Spleen (tissue), 11 donors: ENCODE results near the gene FN3K. TPM values are rescaled to one million over a fixed set of nuclear protein-coding genes. Genes with fewer than 3 reads are reported as not detected.

Experiments used
- DNase-seq: peaks from one replicate; pipeline ENCODE4 v3.0.0-alpha.2; 2020
- H3K27ac ChIP-seq, 8 donors: fragments of 200-600 bp; sonication (generic) in 7 of 8; 1 replicate in 4 of 8; 2 replicates in 4 of 8; pipeline versions ENCODE4 v1.5.0 to v1.8.0; 2016 to 2021; ENCODE audit warnings: inconsistent platforms in 4 of 8, mild to moderate bottlenecking in 4 of 8, moderate library complexity in 1 of 8
- H3K27me3 ChIP-seq, 7 donors: fragments of 200-600 bp; sonication (generic) in 6 of 7; replicated peaks in 1 of 7; 1 replicate in 4 of 7; 2 replicates in 3 of 7; pipeline versions ENCODE4 v1.5.0 to v1.8.0; 2016 to 2021; ENCODE audit warnings: inconsistent platforms in 3 of 7, mild to moderate bottlenecking in 1 of 7
- H3K36me3 ChIP-seq, 6 donors: fragments of 200-600 bp; sonication (generic) in 5 of 6; 1 replicate in 4 of 6; 2 replicates in 2 of 6; pipeline versions ENCODE4 v1.5.0 to v1.8.0; 2016 to 2021; ENCODE audit warnings: inconsistent platforms in 2 of 6
- H3K4me1 ChIP-seq, 6 donors: fragments of 200-600 bp; sonication (generic) in 5 of 6; 1 replicate in 3 of 6; 2 replicates in 3 of 6; pipeline versions ENCODE4 v1.5.0 to v1.8.0; 2016 to 2021; ENCODE audit warnings: inconsistent platforms in 3 of 6
- H3K4me3 ChIP-seq, 8 donors: fragments of 200-600 bp; sonication (generic) in 7 of 8; 1 replicate in 4 of 8; 2 replicates in 4 of 8; pipeline versions ENCODE4 v1.5.0 to v1.8.0; 2016 to 2021; ENCODE audit warnings: inconsistent platforms in 4 of 8, mild to moderate bottlenecking in 4 of 8, moderate library complexity in 2 of 8
- H3K9me3 ChIP-seq, 8 donors: fragments of 200-600 bp; sonication (generic) in 7 of 8; 1 replicate in 4 of 8; 2 replicates in 4 of 8; pipeline versions ENCODE4 v1.5.0 to v1.8.0; 2016 to 2021; ENCODE audit warnings: inconsistent platforms in 4 of 8
- POLR2A ChIP-seq, 3 donors: fragments of 450-650 bp; IDR thresholded peaks; one replicate each; pipeline ENCODE4 v1.5.1; 2017; ENCODE audit warnings: antibody characterized with exemption in 3 of 3, mild to moderate bottlenecking in 1 of 3
- POLR2AphosphoS5 ChIP-seq, 3 donors: sonication (generic); formaldehyde crosslinking; IDR thresholded peaks; one replicate each; pipeline ENCODE4 v1.5.1; 2017; ENCODE audit warnings: antibody characterized with exemption in 3 of 3
- WGBS, 5 donors: extraction: QIAGEN DNeasy Blood & Tissue Kit in 3 of 5; methylation state at CpG; one replicate each; pipeline versions ENCODE4 v1.1.5 to v1.1.7; 2013 to 2018; 5-methylcytosine and 5-hydroxymethylcytosine counted together
- intact Hi-C: fragments of 100-400 bp; cut with DNase I; formaldehyde crosslinking; loops from one replicate; pipeline ENCODE4 v1.15.0; 2023; ENCODE audit warnings: low total_unique reads
- polyA plus RNA-seq, 3 donors: library from polyadenylated mRNA; stranded (reverse); fragments of 200-250 nt; gene quantifications; one replicate each; pipeline ENCODE4 v1.2.1, GENCODE V29; 2013
- total RNA-seq, 7 donors: library from RNA; depleted of rRNA in 3 of 7; stranded (reverse); fragments of >200 nt in 3 of 7; fragmentation: NEBNext Ultra II Directional in 4 of 7; extraction: Animal tissue kit (Norgen Biotek cat#: 25700) in 4 of 7; gene quantifications; one replicate each; pipeline versions ENCODE4 v1.1.0 to v1.2.1, GENCODE V29; 2016 to 2021
- TF ChIP-seq, protein P1 (sequence below), 11 experiments: fragments of 200-600 bp in 7 of 11; fragments of 450-650 bp in 4 of 11; sonication (generic) in 4 of 11; IDR thresholded peaks in 8 of 11; conservative IDR thresholded peaks in 3 of 11; 1 replicate in 7 of 11; 2 replicates in 4 of 11; pipeline versions ENCODE4 v1.4.0 to v1.8.0; 2016 to 2021; ENCODE audit warnings: antibody characterized with exemption in 11 of 11, inconsistent platforms in 4 of 11, mild to moderate bottlenecking in 1 of 11
- donor health status: healthy with polysubstance abuse.
- donor health status: DM: no; HTN: no; CAD: no; lungs with moderate emphysema.
- donor health status: DM: no; HTN: no; CAD: no.
- donor health status: Bipolar disorder and iron deficiency.
- donor health status: healthy.
- donor health status: DM: no; HTN: no; CAD: no.
- donor health status: DM: yes; HTN: yes; CAD: no.

The FN3K gene
- total and polyA plus RNA-seq, 10 donors, result 1.4 to 14.1 (median 6.3) TPM

DNA sequence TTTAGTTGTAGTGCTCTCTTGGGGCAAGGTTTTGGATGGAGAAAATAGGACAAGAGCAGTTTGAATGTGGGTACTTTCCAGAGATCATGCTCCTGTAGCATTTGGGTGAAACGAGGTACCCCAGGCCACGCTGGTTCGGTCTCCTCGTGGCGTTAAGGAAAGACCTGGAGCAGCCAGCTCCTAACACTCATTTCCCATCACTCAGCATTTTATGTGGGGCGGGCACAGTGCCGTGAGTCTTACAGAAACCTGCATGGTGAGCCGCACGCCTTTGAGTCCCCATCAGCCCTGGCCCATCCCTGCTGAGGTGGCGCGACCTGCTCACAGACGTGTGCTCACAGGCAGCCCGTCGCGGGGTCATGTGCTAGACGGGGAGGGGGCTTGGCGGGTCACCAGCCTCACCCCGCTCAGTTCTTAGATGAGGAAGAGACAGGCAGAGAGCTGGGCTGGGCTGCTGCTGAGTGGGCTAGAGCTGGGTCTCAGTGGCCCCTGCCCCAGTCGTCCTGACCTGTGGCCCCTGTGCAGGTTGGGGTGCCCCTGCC, 53.7 kb downstream of the FN3K start:
- H3K4me3 ChIP-seq, result no peak overlapping the region
- 90 to 94% (median 94%) methylated on average over 12 to 19 of the region's 19 CpGs for WGBS, 5 donors
- TF ChIP-seq, protein P1, sequence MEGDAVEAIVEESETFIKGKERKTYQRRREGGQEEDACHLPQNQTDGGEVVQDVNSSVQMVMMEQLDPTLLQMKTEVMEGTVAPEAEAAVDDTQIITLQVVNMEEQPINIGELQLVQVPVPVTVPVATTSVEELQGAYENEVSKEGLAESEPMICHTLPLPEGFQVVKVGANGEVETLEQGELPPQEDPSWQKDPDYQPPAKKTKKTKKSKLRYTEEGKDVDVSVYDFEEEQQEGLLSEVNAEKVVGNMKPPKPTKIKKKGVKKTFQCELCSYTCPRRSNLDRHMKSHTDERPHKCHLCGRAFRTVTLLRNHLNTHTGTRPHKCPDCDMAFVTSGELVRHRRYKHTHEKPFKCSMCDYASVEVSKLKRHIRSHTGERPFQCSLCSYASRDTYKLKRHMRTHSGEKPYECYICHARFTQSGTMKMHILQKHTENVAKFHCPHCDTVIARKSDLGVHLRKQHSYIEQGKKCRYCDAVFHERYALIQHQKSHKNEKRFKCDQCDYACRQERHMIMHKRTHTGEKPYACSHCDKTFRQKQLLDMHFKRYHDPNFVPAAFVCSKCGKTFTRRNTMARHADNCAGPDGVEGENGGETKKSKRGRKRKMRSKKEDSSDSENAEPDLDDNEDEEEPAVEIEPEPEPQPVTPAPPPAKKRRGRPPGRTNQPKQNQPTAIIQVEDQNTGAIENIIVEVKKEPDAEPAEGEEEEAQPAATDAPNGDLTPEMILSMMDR (IDR thresholded peaks at IDR 0.05 in 8 of 11, conservative IDR thresholded peaks at IDR 0.05 in 3 of 11), result no peak
- TF ChIP-seq POLR2AphosphoS5 (IDR thresholded peaks at IDR 0.05), result no peak
- TF ChIP-seq POLR2A (IDR thresholded peaks at IDR 0.05), result no peak
- H3K4me1 ChIP-seq, result peaks cover 0 to 6% (median 0%) of the 10 kb centered on the region in 6 donors
- peaks cover 0 to 27% (median 6%) of the 10 kb centered on the region in 6 donors for H3K36me3 ChIP-seq
- H3K27me3 ChIP-seq, result no peaks in the 10 kb centered on the region
- H3K27ac ChIP-seq, result no peak overlapping the region
- intact Hi-C loops, result no loop called here
- H3K9me3 ChIP-seq, result no peaks in the 10 kb centered on the region
- DNase-seq, result no peak

DNA sequence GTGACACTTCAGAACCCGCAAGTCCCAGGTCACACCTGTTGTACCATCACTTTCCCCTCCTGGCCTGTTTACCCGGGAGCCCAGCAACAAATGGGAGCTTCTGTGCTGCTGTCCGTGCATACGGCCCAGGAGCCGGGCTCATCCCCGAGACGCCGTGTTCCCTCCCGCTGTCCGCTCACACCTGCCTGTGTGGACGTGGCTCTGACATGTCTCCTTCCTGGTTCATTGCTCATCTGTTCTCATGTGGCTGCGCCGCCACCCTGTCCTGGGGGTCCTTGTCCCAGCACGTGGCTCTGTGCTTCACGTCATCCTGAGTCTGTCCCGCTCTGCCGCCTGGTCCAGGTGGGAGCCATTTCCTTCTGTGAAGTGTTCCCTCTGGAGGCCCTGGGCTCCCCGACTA, 54.4 kb downstream of the FN3K start:
- Histone ChIP-seq H3K4me3 (no peak overlapping the region), H3K9me3 (no peaks in the 10 kb centered on the region), H3K27me3 (no peaks in the 10 kb centered on the region), H3K36me3 (peaks cover 0 to 20% (median 0%) of the 10 kb centered on the region in 6 donors), H3K4me1 (peaks cover 3 to 11% (median 4%) of the 10 kb centered on the region in 6 donors), H3K27ac (no peak overlapping the region)
- intact Hi-C loops, result no loop called here
- TF ChIP-seq POLR2A (IDR thresholded peaks at IDR 0.05), result no peak
- TF ChIP-seq, protein P1 (IDR thresholded peaks at IDR 0.05 in 8 of 11, conservative IDR thresholded peaks at IDR 0.05 in 3 of 11), result no peak
- TF ChIP-seq POLR2AphosphoS5 (IDR thresholded peaks at IDR 0.05), result no peak
- no peak for DNase-seq
- WGBS, 5 donors, result 93 to 97% (median 96%) methylated on average over 18 of the region's 18 CpGs

DNA sequence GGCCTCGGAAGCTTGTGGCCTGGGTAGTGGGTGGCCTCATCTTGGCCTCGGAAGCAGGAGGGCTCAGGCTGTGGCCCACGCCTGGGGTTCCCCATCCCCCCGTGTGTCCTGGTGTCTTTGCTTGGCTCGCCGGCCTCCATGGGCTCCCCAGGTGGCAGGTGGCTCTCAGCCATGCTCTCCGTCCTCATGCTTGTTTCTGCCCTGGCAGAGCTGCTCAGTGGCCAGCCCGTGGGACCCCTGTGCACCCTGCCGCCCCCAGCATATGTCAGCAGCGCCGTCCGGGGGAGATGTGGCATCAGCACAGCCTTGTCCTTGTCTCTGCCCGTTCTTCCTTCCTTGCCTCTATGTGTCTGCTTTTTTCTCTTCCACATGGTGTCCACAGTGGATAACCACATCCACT, 55.0 kb downstream of the FN3K start:
- DNase-seq, result no peak
- H3K27ac ChIP-seq, result no peak overlapping the region
- H3K9me3 ChIP-seq, result no peaks in the 10 kb centered on the region
- WGBS, 5 donors, result 85 to 97% (median 93%) methylated on average over 10 to 13 of the region's 13 CpGs
- H3K4me1 ChIP-seq, result peaks cover 4 to 16% (median 8%) of the 10 kb centered on the region in 6 donors
- no peaks in the 10 kb centered on the region for H3K27me3 ChIP-seq
- TF ChIP-seq POLR2A (IDR thresholded peaks at IDR 0.05) (no peak), POLR2AphosphoS5 (IDR thresholded peaks at IDR 0.05) (no peak)
- TF ChIP-seq, protein P1 (IDR thresholded peaks at IDR 0.05 in 8 of 11, conservative IDR thresholded peaks at IDR 0.05 in 3 of 11), result no peak
- H3K4me3 ChIP-seq, result no peak overlapping the region
- intact Hi-C loops, result no loop called here
- H3K36me3 ChIP-seq, result peaks cover 0 to 25% (median 0%) of the 10 kb centered on the region in 6 donors

DNA sequence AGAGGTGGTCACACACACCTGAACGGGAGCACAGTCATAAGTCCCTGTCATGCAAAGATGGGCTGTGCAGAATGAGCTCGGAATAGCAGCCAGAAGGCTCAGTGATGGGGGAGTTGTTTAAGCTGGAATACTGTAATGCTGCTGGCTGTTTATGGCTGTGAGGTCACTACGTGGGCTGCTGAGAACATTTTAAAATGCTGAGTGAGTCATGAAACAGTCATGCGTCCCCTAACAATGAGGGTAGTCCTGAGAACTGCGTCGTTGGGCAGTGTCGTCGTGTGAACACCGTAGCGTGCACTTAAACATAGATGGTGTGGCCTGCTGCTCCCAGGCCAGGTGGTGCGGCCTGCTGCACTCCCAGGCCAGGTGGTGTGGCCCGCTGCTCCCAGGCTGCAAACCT, 56.1 kb downstream of the FN3K start:
- H3K4me1 ChIP-seq, result peaks cover 4 to 23% (median 14%) of the 10 kb centered on the region in 6 donors
- H3K27me3 ChIP-seq, result no peaks in the 10 kb centered on the region
- TF ChIP-seq, protein P1 (IDR thresholded peaks at IDR 0.05 in 8 of 11, conservative IDR thresholded peaks at IDR 0.05 in 3 of 11), result no peak
- TF ChIP-seq POLR2A (IDR thresholded peaks at IDR 0.05), result no peak
- TF ChIP-seq POLR2AphosphoS5 (IDR thresholded peaks at IDR 0.05), result no peak
- DNase-seq, result no peak
- no peak overlapping the region for H3K27ac ChIP-seq
- 74 to 90% (median 89%) methylated on average over 12 of the region's 12 CpGs for WGBS, 5 donors
- peaks cover 0 to 30% (median 0%) of the 10 kb centered on the region in 6 donors for H3K36me3 ChIP-seq
- no peak overlapping the region for H3K4me3 ChIP-seq
- no peaks in the 10 kb centered on the region for H3K9me3 ChIP-seq
- intact Hi-C loops, result no loop called here
